ENCODE results near the gene CRX.
A peak's percentile ranks its signal among the peaks of the same experiment; 100 is the strongest.

The CRX gene

GRCh38 chr19:47832723-47833122 lies 11.0 kb downstream of the CRX start:
- H3K27ac ChIP-seq: no peak overlapping the region
- TF ChIP-seq CTCF (conservative IDR thresholded peaks at IDR 0.05): no peak
- TF ChIP-seq ZFX (IDR thresholded peaks at IDR 0.05): no peak

GRCh38 chr19:47836038-47836437 lies 14.3 kb downstream of the CRX start:
- TF ChIP-seq CTCF (conservative IDR thresholded peaks at IDR 0.05): no peak
- TF ChIP-seq ZFX (IDR thresholded peaks at IDR 0.05): no peak

GRCh38 chr19:47839411-47839810 lies 17.7 kb downstream of the CRX start:
- TF ChIP-seq ZFX (IDR thresholded peaks at IDR 0.05) (no peak), CTCF (conservative IDR thresholded peaks at IDR 0.05) (no peak)

More at GRCh38 chr19:47836038-47836437, 14.3 kb downstream of the CRX start:
- H3K27ac ChIP-seq: no peak overlapping the region

GRCh38 chr19:47839913-47840312 lies 18.2 kb downstream of the CRX start:
- TF ChIP-seq ZFX (IDR thresholded peaks at IDR 0.05) (no peak), CTCF (conservative IDR thresholded peaks at IDR 0.05) (no peak)
- no peak overlapping the region for H3K27ac ChIP-seq

More at GRCh38 chr19:47839411-47839810, 17.7 kb downstream of the CRX start:
- no peak overlapping the region for H3K27ac ChIP-seq

GRCh38 chr19:47842941-47843340 lies 21.2 kb downstream of the CRX start:
- TF ChIP-seq CTCF (conservative IDR thresholded peaks at IDR 0.05): no peak
- no peak for TF ChIP-seq ZFX (IDR thresholded peaks at IDR 0.05)
- no peak overlapping the region for H3K27ac ChIP-seq

GRCh38 chr19:47848425-47848822 lies 26.7 kb downstream of the CRX start:
- TF ChIP-seq CTCF (conservative IDR thresholded peaks at IDR 0.05) (no peak), ZFX (IDR thresholded peaks at IDR 0.05) (no peak)
- H3K27ac ChIP-seq: no peak overlapping the region

- no peak overlapping the region for H3K27ac ChIP-seq
- TF ChIP-seq CTCF (conservative IDR thresholded peaks at IDR 0.05) (peak; percentile 41), ZFX (IDR thresholded peaks at IDR 0.05) (no peak)
Observed at GRCh38 chr19:47848823-47849473, 27.2 kb downstream of the CRX start.

Measured in C4-2B (cell line).